IMR-90 (cell line): ENCODE results near the gene FBXL16.

Source experiments
- BHLHE40 ChIP-seq: fragments of 150-350 bp; IDR thresholded peaks from 2 replicates; pipeline ENCODE4 v1.6.1; 2016; ENCODE audit warnings: mild to moderate bottlenecking, low read depth, low read length
- CEBPB ChIP-seq: IDR thresholded peaks from 2 replicates; pipeline ENCODE4 v1.6.1; 2012; ENCODE audit warnings: low read depth, low read length, improper control_type of control experiment
- CHD1 ChIP-seq: IDR thresholded peaks from 2 replicates; pipeline ENCODE4 v1.6.1; 2012; ENCODE audit warnings: low read depth, low read length, improper control_type of control experiment
- FOS ChIP-seq: fragments of 150-350 bp; IDR thresholded peaks from 2 replicates; pipeline ENCODE4 v1.6.1; 2016; ENCODE audit warnings: low read depth, low read length
- NFE2L2 ChIP-seq: fragments of 150-350 bp; IDR thresholded peaks from 2 replicates; pipeline ENCODE4 v1.6.1; 2016; ENCODE audit warnings: low read depth, mild to moderate bottlenecking, low read length
- POLR2A ChIP-seq: IDR thresholded peaks from 2 replicates; pipeline ENCODE4 v1.6.1; 2012; ENCODE audit warnings: mild to moderate bottlenecking, low read depth, low read length
- RFX5 ChIP-seq: IDR thresholded peaks from 2 replicates; pipeline ENCODE4 v1.8.0; 2012; ENCODE audit warnings: low read depth, mild to moderate bottlenecking, low read length, moderate library complexity
- USF2 ChIP-seq: fragments of 150-350 bp; IDR thresholded peaks from 2 replicates; pipeline ENCODE4 v1.6.1; 2017; ENCODE audit warnings: mild to moderate bottlenecking, antibody characterized with exemption, low read length, low read depth
- TF ChIP-seq, protein P1 (sequence below): conservative IDR thresholded peaks from 2 replicates; pipeline ENCODE4 v1.5.1; 2012; ENCODE audit warnings: mild to moderate bottlenecking, low read depth, low read length, improper control_type of control experiment
- TF ChIP-seq, protein P2 (sequence below): fragments of 150-350 bp; IDR thresholded peaks from 2 replicates; pipeline ENCODE4 v1.6.1; 2016; ENCODE audit warnings: low read depth, mild to moderate bottlenecking, low read length, moderate library complexity, borderline replicate concordance

- no peak for TF ChIP-seq POLR2A
- TF ChIP-seq, protein P1, sequence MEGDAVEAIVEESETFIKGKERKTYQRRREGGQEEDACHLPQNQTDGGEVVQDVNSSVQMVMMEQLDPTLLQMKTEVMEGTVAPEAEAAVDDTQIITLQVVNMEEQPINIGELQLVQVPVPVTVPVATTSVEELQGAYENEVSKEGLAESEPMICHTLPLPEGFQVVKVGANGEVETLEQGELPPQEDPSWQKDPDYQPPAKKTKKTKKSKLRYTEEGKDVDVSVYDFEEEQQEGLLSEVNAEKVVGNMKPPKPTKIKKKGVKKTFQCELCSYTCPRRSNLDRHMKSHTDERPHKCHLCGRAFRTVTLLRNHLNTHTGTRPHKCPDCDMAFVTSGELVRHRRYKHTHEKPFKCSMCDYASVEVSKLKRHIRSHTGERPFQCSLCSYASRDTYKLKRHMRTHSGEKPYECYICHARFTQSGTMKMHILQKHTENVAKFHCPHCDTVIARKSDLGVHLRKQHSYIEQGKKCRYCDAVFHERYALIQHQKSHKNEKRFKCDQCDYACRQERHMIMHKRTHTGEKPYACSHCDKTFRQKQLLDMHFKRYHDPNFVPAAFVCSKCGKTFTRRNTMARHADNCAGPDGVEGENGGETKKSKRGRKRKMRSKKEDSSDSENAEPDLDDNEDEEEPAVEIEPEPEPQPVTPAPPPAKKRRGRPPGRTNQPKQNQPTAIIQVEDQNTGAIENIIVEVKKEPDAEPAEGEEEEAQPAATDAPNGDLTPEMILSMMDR: no peak; the same call in 1 of the 2 replicates
- no peak for TF ChIP-seq USF2
- TF ChIP-seq FOS: no peak
- TF ChIP-seq, protein P2, sequence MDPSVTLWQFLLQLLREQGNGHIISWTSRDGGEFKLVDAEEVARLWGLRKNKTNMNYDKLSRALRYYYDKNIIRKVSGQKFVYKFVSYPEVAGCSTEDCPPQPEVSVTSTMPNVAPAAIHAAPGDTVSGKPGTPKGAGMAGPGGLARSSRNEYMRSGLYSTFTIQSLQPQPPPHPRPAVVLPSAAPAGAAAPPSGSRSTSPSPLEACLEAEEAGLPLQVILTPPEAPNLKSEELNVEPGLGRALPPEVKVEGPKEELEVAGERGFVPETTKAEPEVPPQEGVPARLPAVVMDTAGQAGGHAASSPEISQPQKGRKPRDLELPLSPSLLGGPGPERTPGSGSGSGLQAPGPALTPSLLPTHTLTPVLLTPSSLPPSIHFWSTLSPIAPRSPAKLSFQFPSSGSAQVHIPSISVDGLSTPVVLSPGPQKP: no peak
- TF ChIP-seq NFE2L2: no peak
- TF ChIP-seq CEBPB: no peak
- no peak for TF ChIP-seq BHLHE40
- TF ChIP-seq RFX5: no peak
- TF ChIP-seq CHD1: no peak
Measured at GRCh38 chr16:743794-744500, 38.3 kb upstream of the FBXL16 start.
